Mesenchymal stem cell (in vitro differentiated cells and primary cell): ENCODE results near the gene TAF3.
"Not testable (repeated sequence)": the region's sequence is repeated elsewhere in the genome, so short reads cannot be mapped to it uniquely, and the experiment has no call there.

ENCODE experiments used
- DNase-seq: peaks from one replicate; pipeline ENCODE4 v3.0.0-alpha.2; 2013
- H2AFZ ChIP-seq: one replicate; pipeline ENCODE4 v1.6.1; 2013; ENCODE audit warnings: low read depth, mild to moderate bottlenecking, control low read depth, inconsistent platforms, low read length, moderate library complexity
- H2AK5ac ChIP-seq: 2 replicates; pipeline ENCODE4 v1.6.1; 2013; ENCODE audit warnings: low read length, moderate library complexity, mild to moderate bottlenecking, inconsistent platforms; ENCODE audit not compliant: severe bottlenecking
- H2BK120ac ChIP-seq: one replicate; pipeline ENCODE4 v1.6.1; 2013; ENCODE audit warnings: low read depth, mild to moderate bottlenecking, inconsistent platforms, low read length, moderate library complexity
- H2BK12ac ChIP-seq, 2 experiments: one replicate each; pipeline ENCODE4 v1.6.1; 2013; ENCODE audit warnings: inconsistent platforms in 2 of 2, low read length in 2 of 2, mild to moderate bottlenecking in 2 of 2, moderate library complexity in 2 of 2, control low read depth in 1 of 2
- H2BK15ac ChIP-seq: one replicate; pipeline ENCODE4 v1.6.1; 2013; ENCODE audit warnings: mild to moderate bottlenecking, low read depth, inconsistent platforms; ENCODE audit not compliant: poor library complexity, severe bottlenecking
- H2BK5ac ChIP-seq: 2 replicates; pipeline ENCODE4 v1.6.1; 2013; ENCODE audit warnings: low read depth, mild to moderate bottlenecking, low read length, control low read depth, inconsistent platforms; ENCODE audit not compliant: poor library complexity, severe bottlenecking
- H3K14ac ChIP-seq, 2 experiments: one replicate each; pipeline ENCODE4 v1.6.1; 2013; ENCODE audit warnings: inconsistent platforms in 2 of 2, low read length in 2 of 2, control low read depth in 1 of 2, mild to moderate bottlenecking in 1 of 2, moderate library complexity in 1 of 2
- H3K18ac ChIP-seq, 2 experiments: one replicate each; pipeline ENCODE4 v1.6.1; 2013; ENCODE audit warnings: inconsistent platforms in 2 of 2, low read length in 2 of 2, control low read depth in 1 of 2, low read depth in 1 of 2, mild to moderate bottlenecking in 1 of 2
- H3K23ac ChIP-seq, 2 experiments: one replicate each; pipeline ENCODE4 v1.6.1; 2013; ENCODE audit warnings: inconsistent platforms in 2 of 2, low read length in 2 of 2, mild to moderate bottlenecking in 2 of 2, moderate library complexity in 2 of 2, control low read depth in 1 of 2
- H3K27ac ChIP-seq: 2 replicates; pipeline ENCODE4 v1.5.1; 2013; ENCODE audit warnings: mild to moderate bottlenecking, moderate library complexity, low read length, control low read depth, inconsistent platforms; ENCODE audit not compliant: poor library complexity, severe bottlenecking
- H3K27me3 ChIP-seq, 2 experiments: 2 replicates each; pipeline versions ENCODE4 v1.6.1 to v1.7.0; 2013; ENCODE audit warnings: low read length in 2 of 2, mild to moderate bottlenecking in 2 of 2, moderate library complexity in 2 of 2, control low read depth in 1 of 2, inconsistent platforms in 1 of 2; ENCODE audit not compliant: control insufficient read depth in 1 of 2, insufficient read depth in 1 of 2
- H3K36me3 ChIP-seq, 2 experiments: 2 replicates each; pipeline versions ENCODE4 v1.6.1 to v1.7.0; 2013; ENCODE audit warnings: low read length in 2 of 2, control low read depth in 1 of 2, inconsistent platforms in 1 of 2, low read depth in 1 of 2, mild to moderate bottlenecking in 1 of 2; ENCODE audit not compliant: insufficient read depth in 2 of 2, control insufficient read depth in 1 of 2
- H3K4ac ChIP-seq, 2 experiments: one replicate each; pipeline ENCODE4 v1.6.1; 2013; ENCODE audit warnings: inconsistent platforms in 2 of 2, low read length in 2 of 2, mild to moderate bottlenecking in 2 of 2, moderate library complexity in 2 of 2, control low read depth in 1 of 2, low read depth in 1 of 2
- H3K4me1 ChIP-seq: 2 replicates; pipeline ENCODE4 v1.6.1; 2013; ENCODE audit warnings: low read depth, low read length, control low read depth; ENCODE audit not compliant: control insufficient read depth, insufficient read depth
- H3K4me2 ChIP-seq: 2 replicates; pipeline ENCODE4 v1.6.1; 2013; ENCODE audit warnings: low read length, mild to moderate bottlenecking, inconsistent platforms; ENCODE audit not compliant: poor library complexity, severe bottlenecking
- H3K4me3 ChIP-seq, 2 experiments: 2 replicates each; pipeline versions ENCODE4 v1.5.1 to v1.7.0; 2013; ENCODE audit warnings: low read length in 2 of 2, mild to moderate bottlenecking in 2 of 2, control low read depth in 1 of 2, low read depth in 1 of 2; ENCODE audit not compliant: insufficient read depth in 1 of 2
- H3K79me1 ChIP-seq: replicated peaks from 2 replicates; pipeline ENCODE4 v1.6.1; 2013; ENCODE audit warnings: mild to moderate bottlenecking, control low read depth, low read length, inconsistent platforms; ENCODE audit not compliant: poor library complexity, severe bottlenecking
- H3K9ac ChIP-seq: 2 replicates; pipeline ENCODE4 v1.7.0; 2013; ENCODE audit warnings: mild to moderate bottlenecking, low read length, moderate library complexity
- H3K9me3 ChIP-seq: 2 replicates; pipeline ENCODE4 v1.7.0; 2013; ENCODE audit warnings: mild to moderate bottlenecking, low read length; ENCODE audit not compliant: control insufficient read depth
- H4K8ac ChIP-seq: one replicate; pipeline ENCODE4 v1.6.1; 2013; ENCODE audit warnings: inconsistent platforms, mild to moderate bottlenecking, low read length, moderate library complexity
- H4K91ac ChIP-seq: one replicate; pipeline ENCODE4 v1.6.1; 2013; ENCODE audit warnings: mild to moderate bottlenecking, low read length, inconsistent platforms
- WGBS: methylation state at CpG from one replicate; pipeline ENCODE4 v1.1.7; 2013; ENCODE audit warnings: mixed read lengths; 5-methylcytosine and 5-hydroxymethylcytosine counted together

The TAF3 gene

DNA sequence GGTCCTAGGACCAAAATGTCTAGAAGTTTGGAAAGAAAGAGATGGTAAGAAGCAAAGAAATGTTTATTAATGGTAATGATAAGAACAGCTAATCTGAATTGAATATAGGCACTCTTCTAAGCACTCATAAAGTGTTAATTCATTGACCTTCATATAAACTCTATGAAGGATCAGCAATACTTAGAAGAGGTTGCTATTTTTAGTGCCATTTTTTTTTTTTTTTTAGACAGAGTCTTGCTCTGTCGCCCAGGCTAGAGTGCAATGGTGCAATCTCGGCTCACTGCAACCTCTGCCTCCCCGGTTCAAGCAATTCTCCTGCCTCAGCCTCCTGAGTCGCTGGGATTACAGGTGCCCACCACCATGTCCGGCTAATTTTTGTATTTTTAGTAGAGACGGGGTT, 36.1 kb upstream of the TAF3 start:
- H2AK5ac ChIP-seq, H2BK5ac ChIP-seq, H3K14ac ChIP-seq, H3K27me3 ChIP-seq, H3K18ac ChIP-seq, H4K8ac ChIP-seq, H3K23ac ChIP-seq, H3K27ac ChIP-seq, H4K91ac ChIP-seq, H2BK12ac ChIP-seq, H3K9me3 ChIP-seq, H3K9ac ChIP-seq, H2AFZ ChIP-seq, H3K4me2 ChIP-seq, H3K4ac ChIP-seq, H2BK120ac ChIP-seq, DNase-seq, H2BK15ac ChIP-seq, H3K4me1 ChIP-seq, H3K4me3 ChIP-seq: not testable (repeated sequence)
- Histone ChIP-seq H3K79me1 (peaks cover 15% of the 10 kb centered on the region), H3K36me3 (peaks cover 21 to 46% of the 10 kb centered on the region in 2 experiments)
- WGBS: 96% methylated on average over 6 of the region's 6 CpGs

DNA sequence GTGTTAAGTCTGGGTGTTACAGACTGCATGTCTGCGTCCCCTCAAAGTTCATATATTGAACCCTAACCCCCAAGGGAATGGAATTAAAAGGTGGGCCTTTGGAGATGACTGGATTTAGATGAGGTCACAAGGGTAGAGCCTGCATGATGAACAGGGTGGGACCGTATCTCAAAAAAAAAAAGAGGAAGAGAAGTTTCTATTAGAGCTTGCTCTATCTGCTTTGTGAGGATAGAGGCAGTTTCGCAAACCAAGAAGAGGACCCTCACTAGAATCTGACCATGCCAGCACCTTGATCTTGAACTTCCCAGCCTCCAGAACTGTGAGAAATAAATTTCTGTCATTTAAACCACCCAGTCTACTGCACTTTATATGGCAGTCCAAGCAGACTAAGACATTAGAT, 31.9 kb upstream of the TAF3 start:
- Histone ChIP-seq H3K9me3 (no peaks in the 10 kb centered on the region), H2AFZ (no peak overlapping the region), H3K9ac (peak overlapping the region; percentile 97), H3K23ac (no peak overlapping the region), H3K18ac (no peak overlapping the region), H3K79me1 (peaks cover under 1% of the 10 kb centered on the region), H3K14ac (no peak overlapping the region), H2BK15ac (no peak overlapping the region), H3K4me3 (peak overlapping the region in 1 of 2 experiments; percentile 93), H3K36me3 (peaks cover 5 to 14% of the 10 kb centered on the region in 2 experiments), H2BK12ac (no peak overlapping the region), H3K27me3 (no peaks in the 10 kb centered on the region), H2BK120ac (no peak overlapping the region), H3K4me2 (peak overlapping the region; percentile 53), H4K8ac (no peak overlapping the region), H3K27ac (no peak overlapping the region), H4K91ac (no peak overlapping the region), H3K4me1 (peaks cover 2% of the 10 kb centered on the region), H2BK5ac (no peak overlapping the region), H2AK5ac (no peak overlapping the region), H3K4ac (no peak overlapping the region)
- DNase-seq: no peak
- WGBS: 100% methylated on average over 3 of the region's 3 CpGs

DNA sequence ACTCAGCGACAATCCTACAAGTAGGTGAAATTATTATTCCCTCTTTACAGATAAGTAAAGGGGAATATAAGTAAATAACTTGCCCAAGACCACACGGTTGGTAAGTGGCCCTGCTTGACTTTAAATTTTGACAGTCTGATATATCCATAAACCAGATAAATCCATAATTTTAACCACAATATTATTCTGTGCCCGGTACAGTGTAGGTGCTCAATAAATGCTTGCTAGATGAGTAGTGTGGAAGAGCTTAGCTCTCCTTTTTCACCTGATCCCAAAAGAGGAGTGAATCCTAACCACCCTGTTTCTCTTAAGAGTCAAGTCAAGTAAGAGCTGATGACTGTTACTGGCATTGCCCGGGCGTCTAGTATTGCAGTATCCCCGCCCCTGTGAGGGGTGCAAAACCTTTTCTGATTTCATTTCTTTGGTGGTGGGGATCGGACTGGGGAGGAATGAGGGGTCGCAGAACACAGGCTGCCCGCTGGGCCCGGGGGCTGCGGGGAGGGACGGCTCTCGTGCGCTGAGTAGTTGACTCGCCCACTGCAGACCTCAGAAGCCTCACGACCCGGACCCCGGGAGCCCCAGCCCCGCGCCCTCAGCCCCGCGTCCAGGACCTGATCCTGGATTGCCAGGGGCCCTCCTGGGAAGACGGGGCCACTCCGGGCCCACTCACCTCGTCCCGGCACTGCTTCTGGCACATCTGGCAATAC, 31.0 kb upstream of the TAF3 start:
- H3K4me1 ChIP-seq: peaks cover 2% of the 10 kb centered on the region
- peak overlapping the region; percentile 78 to 93 for H3K4me3 ChIP-seq
- H3K4me2 ChIP-seq: peak overlapping the region; percentile 66
- peak overlapping the region in 1 of 2 experiments; percentile 55 for H3K4ac ChIP-seq
- no peak overlapping the region for H2AK5ac ChIP-seq
- H2BK15ac ChIP-seq: no peak overlapping the region
- peak overlapping the region; percentile 66 for H4K8ac ChIP-seq
- under 1% methylated on average over 23 of the region's 26 CpGs for WGBS
- H3K27ac ChIP-seq: no peak overlapping the region
- H3K36me3 ChIP-seq: peaks cover 5 to 20% of the 10 kb centered on the region in 2 experiments
- no peaks in the 10 kb centered on the region for H3K79me1 ChIP-seq
- no peaks in the 10 kb centered on the region for H3K9me3 ChIP-seq
- peak overlapping the region; percentile 97 for H3K9ac ChIP-seq
- H4K91ac ChIP-seq: peak overlapping the region; percentile 28
- peak overlapping the region in 1 of 2 experiments; percentile 35 for H3K23ac ChIP-seq
- DNase-seq: peak; percentile 36
- peak overlapping the region in 1 of 2 experiments; percentile 93 for H3K14ac ChIP-seq
- H3K27me3 ChIP-seq: no peaks in the 10 kb centered on the region
- no peak overlapping the region for H2AFZ ChIP-seq
- no peak overlapping the region for H2BK12ac ChIP-seq
- peak overlapping the region; percentile 11 for H2BK120ac ChIP-seq
- no peak overlapping the region for H2BK5ac ChIP-seq
- peak overlapping the region; percentile 62 to 86 for H3K18ac ChIP-seq

DNA sequence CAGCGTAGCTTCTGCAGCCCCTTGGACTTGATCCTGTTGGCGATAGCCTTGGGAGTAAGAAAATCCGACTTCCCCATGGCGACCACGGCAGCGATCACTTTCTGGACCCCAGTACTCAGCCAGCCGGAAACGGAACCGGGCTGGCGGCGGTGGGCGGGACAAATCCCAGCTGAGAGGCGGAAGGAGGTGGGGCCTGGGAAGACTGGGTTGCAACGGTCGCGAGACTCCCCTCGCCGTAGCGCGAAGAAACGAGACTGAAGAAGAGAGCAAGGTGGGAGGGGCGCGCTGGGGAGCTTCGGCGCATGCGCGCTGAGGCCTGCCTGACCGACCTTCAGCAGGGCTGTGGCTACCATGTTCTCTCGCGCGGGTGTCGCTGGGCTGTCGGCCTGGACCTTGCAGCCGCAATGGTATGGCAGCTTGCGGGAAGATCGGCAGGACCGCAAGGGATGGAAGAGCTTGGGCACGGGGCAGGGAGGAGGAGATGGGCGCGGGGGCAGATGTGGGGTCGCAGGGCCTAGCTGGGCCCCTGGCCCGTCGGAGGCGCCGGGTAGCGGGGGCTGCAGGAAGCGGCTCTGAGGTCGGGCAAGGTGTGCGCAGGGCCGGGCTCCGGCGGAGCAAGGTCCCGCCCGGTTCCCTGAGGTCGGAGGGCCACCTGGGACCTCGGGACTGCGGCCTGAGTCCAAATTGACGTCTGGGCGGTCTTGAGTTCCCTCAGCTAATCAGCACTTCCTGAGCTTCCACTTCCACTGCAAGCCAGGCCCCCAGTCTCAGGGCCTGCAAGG, 30.3 kb upstream of the TAF3 start, which contains the start of the genes ATP5F1C and KIN:
ATP5F1C (plus strand) TSS at position 321 of the 782 bp plus-strand sequence; CDS start at position 352, 31 bp downstream.
KIN (minus strand) TSS at position 137 of the 782 bp plus-strand sequence; CDS start at position 77, 60 bp downstream.
- Histone ChIP-seq H3K27ac (peak within 1 kb of the TSS; percentile 14), H2BK12ac (no peak within 1 kb of the TSS), H2BK5ac (no peak within 1 kb of the TSS), H3K4me2 (peak within 1 kb of the TSS; percentile 77), H2BK120ac (peak within 1 kb of the TSS; percentile 76), H3K4me1 (peaks cover 3% of the 10 kb centered on the region), H3K36me3 (peaks cover 5 to 24% of the 10 kb centered on the region in 2 experiments), H2AK5ac (no peak within 1 kb of the TSS), H4K91ac (peak within 1 kb of the TSS; percentile 93), H3K23ac (peak within 1 kb of the TSS in 1 of 2 experiments; percentile 35), H4K8ac (peak within 1 kb of the TSS; percentile 89), H3K9ac (peak within 1 kb of the TSS; percentile 97), H3K79me1 (no peaks in the 10 kb centered on the region), H3K4me3 (peak within 1 kb of the TSS; percentile 81 to 93), H3K27me3 (no peaks in the 10 kb centered on the region), H3K9me3 (no peaks in the 10 kb centered on the region), H3K4ac (peak within 1 kb of the TSS; percentile 48 to 72), H2AFZ (peak within 1 kb of the TSS; percentile 43), H3K18ac (peak within 1 kb of the TSS; percentile 95 to 98), H2BK15ac (no peak within 1 kb of the TSS), H3K14ac (peak within 1 kb of the TSS in 1 of 2 experiments; percentile 93)
- peak; percentile 97 for DNase-seq
- WGBS: under 1% methylated on average over 59 of the region's 59 CpGs
